Neural cell (in vitro differentiated cells): ENCODE measurements around the gene SNRK. TPM values are rescaled to one million over a fixed set of nuclear protein-coding genes. Genes with fewer than 3 reads are reported as not detected.

Source experiments
- H2AFZ ChIP-seq: fragments of 200-600, 300-800 bp; sonication (generic), shearing (Covaris generic); 2 replicates; pipeline ENCODE4 v1.6.0; 2014; ENCODE audit warnings: low read depth, mild to moderate bottlenecking, antibody characterized with exemption, low read length, moderate library complexity
- H3F3A ChIP-seq: fragments of 200-600 bp; shearing (Covaris generic); 2 replicates; pipeline ENCODE4 v1.6.1; 2016; ENCODE audit warnings: mild to moderate bottlenecking, moderate library complexity, mixed read lengths, antibody characterized with exemption, low read length; ENCODE audit not compliant: insufficient read depth, poor library complexity, severe bottlenecking
- H3K27ac ChIP-seq: fragments of 200-600, 300-800 bp; sonication (generic), shearing (Covaris generic); 2 replicates; pipeline ENCODE4 v1.5.1; 2014; ENCODE audit warnings: mild to moderate bottlenecking, low read length, moderate library complexity
- H3K27me3 ChIP-seq: fragments of 300-800, 200-600 bp; sonication (generic), shearing (Covaris generic); 2 replicates; pipeline ENCODE4 v1.6.0; 2014; ENCODE audit warnings: mild to moderate bottlenecking, low read depth, low read length, moderate library complexity; ENCODE audit not compliant: insufficient read depth
- H3K36me3 ChIP-seq: fragments of 300-800, 200-600 bp; sonication (generic), shearing (Covaris generic); 2 replicates; pipeline ENCODE4 v1.5.1; 2014; ENCODE audit warnings: mild to moderate bottlenecking, antibody characterized with exemption, low read length, moderate library complexity; ENCODE audit not compliant: insufficient read depth
- H3K4me2 ChIP-seq: fragments of 300-800, 200-600 bp; sonication (generic), shearing (Covaris generic); 2 replicates; pipeline ENCODE4 v1.6.0; 2014; ENCODE audit warnings: mild to moderate bottlenecking, low read length
- H3K4me3 ChIP-seq: fragments of 300-800, 200-600 bp; sonication (generic), shearing (Covaris generic); 2 replicates; pipeline ENCODE4 v1.5.1; 2014; ENCODE audit warnings: mild to moderate bottlenecking, low read length, moderate library complexity
- H3K79me2 ChIP-seq: fragments of 200-600 bp; shearing (Covaris generic); replicated peaks from 2 replicates; pipeline ENCODE4 v1.6.0; 2014; ENCODE audit warnings: mild to moderate bottlenecking, low read length, moderate library complexity; ENCODE audit not compliant: insufficient read depth
- H3K9ac ChIP-seq: fragments of 300-800, 200-600 bp; sonication (generic), shearing (Covaris generic); 2 replicates; pipeline ENCODE4 v1.6.1; 2016; ENCODE audit warnings: mild to moderate bottlenecking, low read length, mixed read lengths
- H3K9me2 ChIP-seq: fragments of 200-600 bp; shearing (Covaris generic); 2 replicates; pipeline ENCODE4 v1.6.1; 2016; ENCODE audit warnings: mild to moderate bottlenecking, low read length, mixed read lengths; ENCODE audit not compliant: insufficient read depth
- H3K9me3 ChIP-seq: fragments of 200-600, 300-800 bp; sonication (generic), shearing (Covaris generic); 2 replicates; pipeline ENCODE4 v1.6.1; 2016; ENCODE audit warnings: mild to moderate bottlenecking, mixed run types, low read length, moderate library complexity, mixed read lengths
- H4K20me1 ChIP-seq: fragments of 200-600 bp; shearing (Covaris generic); 2 replicates; pipeline ENCODE4 v1.6.1; 2016; ENCODE audit warnings: mild to moderate bottlenecking, mixed run types; ENCODE audit not compliant: insufficient read depth
- CTCF ChIP-seq: fragments of 450-650 bp; IDR thresholded peaks from 2 replicates; pipeline ENCODE4 v1.5.1; 2014; ENCODE audit warnings: antibody characterized with exemption, mild to moderate bottlenecking, moderate library complexity; ENCODE audit not compliant: poor library complexity, severe bottlenecking
- EP300 ChIP-seq: fragments of 450-650 bp; conservative IDR thresholded peaks from 2 replicates; pipeline ENCODE4 v1.6.1; 2014; ENCODE audit warnings: antibody characterized with exemption, mild to moderate bottlenecking, moderate library complexity; ENCODE audit not compliant: poor library complexity, severe bottlenecking
- EZH2 ChIP-seq: fragments of 200-600, 300-800 bp; shearing (Covaris generic), sonication (generic); IDR thresholded peaks from 2 replicates; pipeline ENCODE4 v1.6.1; 2014; ENCODE audit warnings: antibody characterized with exemption, low read length, borderline replicate concordance, mild to moderate bottlenecking; ENCODE audit not compliant: insufficient read depth, poor library complexity, severe bottlenecking
- MXI1 ChIP-seq: fragments of 450-650 bp; conservative IDR thresholded peaks from 2 replicates; pipeline ENCODE4 v1.6.1; 2014; ENCODE audit warnings: antibody characterized with exemption, mild to moderate bottlenecking; ENCODE audit not compliant: poor library complexity, severe bottlenecking
- POLR2AphosphoS5 ChIP-seq: IDR thresholded peaks from 2 replicates; pipeline ENCODE4 v1.6.1; 2012
- RAD21 ChIP-seq: fragments of 450-650 bp; conservative IDR thresholded peaks from 2 replicates; pipeline ENCODE4 v1.6.1; 2014; ENCODE audit warnings: antibody characterized with exemption, mild to moderate bottlenecking, moderate library complexity
- SMC3 ChIP-seq: fragments of 450-650 bp; conservative IDR thresholded peaks from 2 replicates; pipeline ENCODE4 v1.6.1; 2014; ENCODE audit warnings: antibody characterized with exemption, mild to moderate bottlenecking, moderate library complexity; ENCODE audit not compliant: poor library complexity
- TAF1 ChIP-seq: IDR thresholded peaks from 2 replicates; pipeline ENCODE4 v1.6.1; 2012; ENCODE audit warnings: low read depth
- polyA plus RNA-seq: library from polyadenylated mRNA; depleted of rRNA; stranded (reverse); fragments of >200 nt; gene quantifications from 2 replicates; pipeline ENCODE4 v1.2.3, GENCODE V29; 2014
- TF ChIP-seq, protein P1 (sequence below): IDR thresholded peaks from 2 replicates; pipeline ENCODE4 v1.6.1; 2012; ENCODE audit warnings: borderline replicate concordance

SNRK gene
- polyA plus RNA-seq, 1 donor from 2014 or later = 27.3 TPM

DNA sequence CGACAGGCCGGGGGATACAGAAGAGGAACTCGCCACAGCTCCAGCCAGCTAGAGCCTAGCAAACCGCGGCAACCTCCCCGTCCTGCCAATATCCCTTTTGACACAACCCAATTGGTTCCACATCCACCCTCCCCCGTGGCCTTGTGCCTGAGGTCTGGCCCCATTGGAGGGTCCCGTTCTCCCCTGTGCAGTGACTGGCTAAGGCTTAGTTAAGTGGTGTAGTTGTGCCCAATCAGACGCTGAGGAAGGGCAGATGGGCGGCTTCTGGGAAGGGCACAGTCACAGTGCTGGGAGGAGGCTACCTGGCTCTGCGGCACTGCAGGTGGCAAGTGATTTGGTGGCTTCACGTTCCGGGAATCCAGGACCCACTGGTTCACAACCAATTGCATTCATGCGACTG lies 78.6 kb downstream of the SNRK start:
- no peak overlapping the region for H3K27ac ChIP-seq
- no peaks in the 10 kb centered on the region for H3K36me3 ChIP-seq
- no peak for TF ChIP-seq TAF1
- TF ChIP-seq, protein P1, sequence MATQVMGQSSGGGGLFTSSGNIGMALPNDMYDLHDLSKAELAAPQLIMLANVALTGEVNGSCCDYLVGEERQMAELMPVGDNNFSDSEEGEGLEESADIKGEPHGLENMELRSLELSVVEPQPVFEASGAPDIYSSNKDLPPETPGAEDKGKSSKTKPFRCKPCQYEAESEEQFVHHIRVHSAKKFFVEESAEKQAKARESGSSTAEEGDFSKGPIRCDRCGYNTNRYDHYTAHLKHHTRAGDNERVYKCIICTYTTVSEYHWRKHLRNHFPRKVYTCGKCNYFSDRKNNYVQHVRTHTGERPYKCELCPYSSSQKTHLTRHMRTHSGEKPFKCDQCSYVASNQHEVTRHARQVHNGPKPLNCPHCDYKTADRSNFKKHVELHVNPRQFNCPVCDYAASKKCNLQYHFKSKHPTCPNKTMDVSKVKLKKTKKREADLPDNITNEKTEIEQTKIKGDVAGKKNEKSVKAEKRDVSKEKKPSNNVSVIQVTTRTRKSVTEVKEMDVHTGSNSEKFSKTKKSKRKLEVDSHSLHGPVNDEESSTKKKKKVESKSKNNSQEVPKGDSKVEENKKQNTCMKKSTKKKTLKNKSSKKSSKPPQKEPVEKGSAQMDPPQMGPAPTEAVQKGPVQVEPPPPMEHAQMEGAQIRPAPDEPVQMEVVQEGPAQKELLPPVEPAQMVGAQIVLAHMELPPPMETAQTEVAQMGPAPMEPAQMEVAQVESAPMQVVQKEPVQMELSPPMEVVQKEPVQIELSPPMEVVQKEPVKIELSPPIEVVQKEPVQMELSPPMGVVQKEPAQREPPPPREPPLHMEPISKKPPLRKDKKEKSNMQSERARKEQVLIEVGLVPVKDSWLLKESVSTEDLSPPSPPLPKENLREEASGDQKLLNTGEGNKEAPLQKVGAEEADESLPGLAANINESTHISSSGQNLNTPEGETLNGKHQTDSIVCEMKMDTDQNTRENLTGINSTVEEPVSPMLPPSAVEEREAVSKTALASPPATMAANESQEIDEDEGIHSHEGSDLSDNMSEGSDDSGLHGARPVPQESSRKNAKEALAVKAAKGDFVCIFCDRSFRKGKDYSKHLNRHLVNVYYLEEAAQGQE = no peak
- TF ChIP-seq POLR2AphosphoS5 = no peak
- no peak for TF ChIP-seq EP300
- TF ChIP-seq SMC3 = no peak
- no peaks in the 10 kb centered on the region for H3K79me2 ChIP-seq
- H4K20me1 ChIP-seq = no peaks in the 10 kb centered on the region
- H3K9me3 ChIP-seq = no peaks in the 10 kb centered on the region
- no peaks in the 10 kb centered on the region for H3K27me3 ChIP-seq
- no peak overlapping the region for H3K4me2 ChIP-seq
- H2AFZ ChIP-seq = no peak overlapping the region
- no peak overlapping the region for H3K9ac ChIP-seq
- no peaks in the 10 kb centered on the region for H3K9me2 ChIP-seq
- no peaks in the 10 kb centered on the region for H3F3A ChIP-seq
- H3K4me3 ChIP-seq = no peak overlapping the region

DNA sequence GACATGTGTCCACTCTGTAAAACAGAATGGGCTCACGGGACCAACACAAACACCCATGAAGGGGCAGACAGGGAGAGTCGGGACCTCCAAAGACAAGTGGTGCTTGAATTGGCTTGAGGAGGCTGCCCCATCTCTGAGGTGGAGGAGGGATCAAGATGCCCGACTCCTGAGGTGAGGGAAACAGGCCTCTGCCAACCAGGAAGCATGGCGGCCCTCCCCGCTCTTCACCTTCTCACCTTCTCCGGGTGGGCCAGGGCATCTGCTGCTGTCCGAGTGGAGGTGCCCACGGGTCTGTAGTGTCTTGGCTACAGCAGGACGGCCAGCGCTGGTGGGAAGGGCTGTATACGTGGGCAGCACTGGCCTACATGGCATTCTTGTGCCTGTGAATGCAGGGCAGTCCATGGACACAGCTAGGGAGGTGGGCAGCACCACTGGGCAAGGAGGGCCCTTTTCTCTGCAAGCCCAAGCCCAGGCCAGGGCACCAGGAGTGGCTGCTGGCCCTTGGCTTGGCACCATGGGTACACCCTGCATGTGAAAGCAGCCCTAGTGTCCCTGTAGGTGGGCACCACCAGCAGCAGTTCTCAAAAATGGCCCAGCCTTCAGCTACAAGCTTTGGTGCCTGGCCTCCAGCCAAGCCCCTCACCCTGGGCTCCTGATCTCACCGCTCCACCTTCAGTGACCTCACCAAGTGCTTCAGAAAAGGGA lies 79.4 kb downstream of the SNRK start:
- no peak for TF ChIP-seq POLR2AphosphoS5
- no peak for TF ChIP-seq TAF1
- no peak for TF ChIP-seq EP300
- no peak for TF ChIP-seq CTCF
- TF ChIP-seq RAD21 = no peak
- no peak for TF ChIP-seq EZH2
- TF ChIP-seq SMC3 = no peak
- TF ChIP-seq, protein P1 = no peak
- TF ChIP-seq MXI1 = no peak
- Histone ChIP-seq H3K9ac (no peak overlapping the region), H3K9me3 (no peaks in the 10 kb centered on the region), H3K79me2 (no peaks in the 10 kb centered on the region), H3K36me3 (no peaks in the 10 kb centered on the region), H3K4me2 (no peak overlapping the region), H2AFZ (no peak overlapping the region), H3K9me2 (no peaks in the 10 kb centered on the region), H4K20me1 (no peaks in the 10 kb centered on the region), H3F3A (no peaks in the 10 kb centered on the region), H3K27ac (no peak overlapping the region), H3K27me3 (no peaks in the 10 kb centered on the region), H3K4me3 (no peak overlapping the region)
